Hepatocyte (in vitro differentiated cells): ENCODE results near the gene INPP4B.

ENCODE experiments used
- CTCF ChIP-seq: fragments of 200-600 bp; sonication (generic); IDR thresholded peaks from 2 replicates; pipeline ENCODE4 v1.5.1; 2016; ENCODE audit warnings: antibody characterized with exemption, mild to moderate bottlenecking; ENCODE audit not compliant: poor library complexity
- EZH2 ChIP-seq: fragments of 200-600 bp; sonication (generic); IDR thresholded peaks from 2 replicates; pipeline ENCODE4 v1.6.1; 2016; ENCODE audit warnings: antibody characterized with exemption, mild to moderate bottlenecking, borderline replicate concordance

- TF ChIP-seq CTCF = no peak
- no peak for TF ChIP-seq EZH2
Measured at GRCh38 chr4:142540483-142540804, 305.7 kb downstream of the INPP4B start.
